ENCODE results near the gene RBBP8.

The RBBP8 gene

GRCh38 chr18:23066504-23067039 lies 133.4 kb downstream of the RBBP8 start:
- no peak for DNase-seq

DNA sequence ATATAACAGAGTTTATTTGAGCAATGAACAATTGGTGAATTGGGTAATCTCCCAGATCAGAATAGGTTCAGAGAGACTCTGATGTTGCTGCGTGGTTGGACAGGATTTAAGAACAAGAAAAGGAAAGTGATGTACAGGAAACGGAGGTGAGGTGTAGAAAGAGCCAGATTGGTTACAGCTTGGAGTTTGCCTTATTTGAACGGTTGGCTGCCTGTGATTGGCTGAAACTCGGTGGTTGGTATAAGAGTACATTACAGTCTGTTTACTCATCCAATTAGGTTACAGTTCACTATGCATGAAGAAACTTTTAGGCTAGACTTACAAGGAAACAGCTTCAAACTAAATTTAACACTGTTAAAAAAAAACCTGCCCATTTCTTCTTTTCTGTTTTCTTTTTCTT lies 134.1 kb downstream of the RBBP8 start:
- no peak for DNase-seq

DNA sequence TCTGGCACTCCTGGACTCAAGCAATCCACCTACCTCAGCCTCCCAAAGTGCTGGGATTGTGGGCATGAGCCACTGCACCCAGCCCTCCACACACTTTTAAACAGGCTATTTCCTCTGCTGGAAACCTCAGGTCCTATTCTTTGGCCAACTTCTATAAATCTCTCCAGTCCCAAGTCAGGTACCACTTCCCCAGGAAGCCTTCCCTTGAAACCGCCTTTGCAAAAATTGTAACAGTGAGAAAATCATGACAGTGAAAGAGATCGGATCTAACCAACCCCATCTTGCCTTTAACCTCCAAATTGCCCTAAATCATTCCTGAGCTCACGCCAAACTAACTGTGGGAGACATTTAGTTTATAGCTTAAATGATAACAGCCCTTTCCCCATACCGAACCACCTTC lies 134.9 kb downstream of the RBBP8 start:
- no peak for DNase-seq

DNA sequence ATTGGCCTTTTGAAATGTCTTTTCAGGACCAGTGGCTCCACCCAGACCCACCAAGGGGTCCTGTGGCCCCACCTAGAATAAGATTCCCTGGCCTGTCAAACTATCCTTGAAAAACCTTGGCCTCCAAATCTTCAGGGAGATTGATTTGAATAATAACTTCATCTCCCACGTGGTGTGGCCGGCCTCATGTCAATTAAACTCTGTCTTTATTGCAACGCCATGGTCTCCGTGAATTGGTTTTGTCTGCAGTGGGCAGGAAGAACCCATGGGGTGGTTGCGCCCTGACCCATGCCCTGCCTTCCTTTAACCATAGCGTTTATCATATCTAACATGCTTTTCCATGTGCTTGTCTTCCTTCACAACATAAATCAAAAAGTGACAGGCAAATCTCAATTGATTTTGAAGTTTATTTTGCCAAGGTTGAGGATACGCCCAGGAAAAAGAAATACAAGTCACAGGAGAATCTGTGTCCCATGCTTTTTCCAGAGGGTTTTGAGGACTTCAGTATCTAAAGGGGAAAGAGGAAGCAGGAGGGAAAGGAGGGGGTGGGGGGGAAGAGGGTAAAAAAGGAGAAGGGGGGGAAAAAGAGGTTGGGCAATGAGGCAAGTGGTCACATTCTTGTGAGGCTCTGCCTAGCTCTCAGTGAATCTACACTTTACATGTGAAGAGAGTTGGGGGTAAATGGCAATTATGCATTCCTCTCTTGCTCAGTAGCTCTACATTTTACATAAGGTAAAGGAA lies 135.6 kb downstream of the RBBP8 start:
- no peak for DNase-seq

GRCh38 chr18:23069481-23069880 lies 136.4 kb downstream of the RBBP8 start:
- DNase-seq = no peak

GRCh38 chr18:23069898-23070297 lies 136.8 kb downstream of the RBBP8 start:
- no peak for DNase-seq

DNA sequence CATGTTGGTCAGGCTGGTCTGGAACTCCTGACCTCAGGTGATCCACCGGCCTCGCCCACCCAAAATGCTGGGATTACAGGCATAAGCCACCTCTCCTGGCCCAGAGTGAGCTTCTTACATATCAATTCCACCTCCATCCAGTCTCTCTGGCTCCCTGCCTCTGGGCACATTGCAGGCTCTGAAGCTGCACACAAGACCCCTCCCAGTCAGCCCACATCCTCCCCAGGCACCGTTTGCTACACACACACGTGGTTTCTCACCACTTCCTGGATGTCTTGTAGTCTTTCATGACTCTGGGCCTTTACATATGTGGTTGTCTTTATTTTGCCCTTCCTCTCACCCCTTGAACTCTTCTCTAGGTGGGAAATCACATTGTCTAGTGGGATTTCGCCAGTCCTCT lies 138.2 kb downstream of the RBBP8 start:
- DNase-seq = peak; percentile 47

GRCh38 chr18:23072079-23072478 lies 139.0 kb downstream of the RBBP8 start:
- DNase-seq = no peak

DNA sequence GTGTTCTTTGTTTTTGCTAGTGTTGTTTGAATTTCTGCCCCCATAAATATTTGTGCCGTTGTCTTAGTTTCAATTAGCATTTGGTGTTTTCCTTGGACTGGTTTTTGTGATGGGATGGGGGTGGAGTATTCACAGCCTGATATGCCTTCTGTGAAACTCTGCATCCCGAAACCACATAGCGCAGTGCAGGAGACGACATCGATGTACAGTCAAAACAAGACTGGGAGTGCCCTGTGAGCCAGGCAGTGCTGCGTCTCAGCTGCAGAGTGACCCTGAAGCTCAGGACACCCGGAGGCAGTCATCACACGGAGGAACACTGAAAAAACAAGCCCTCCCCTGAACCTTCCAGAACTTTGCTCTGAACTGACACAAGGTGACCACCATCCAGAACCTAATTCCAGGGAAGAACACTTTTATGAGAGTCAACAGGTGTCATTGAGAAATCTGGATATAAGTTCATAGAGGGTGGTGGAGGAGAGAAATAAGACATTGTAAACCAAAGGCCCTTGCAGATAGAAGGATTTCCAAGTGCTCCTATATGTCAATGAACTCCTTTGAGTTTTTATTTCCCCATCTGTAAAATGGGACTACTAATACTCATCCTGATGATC lies 141.0 kb downstream of the RBBP8 start:
- no peak for DNase-seq
